NT2/D1 (cell line): ENCODE measurements around the gene QDPR.

Source experiments
- SUZ12 ChIP-seq: IDR thresholded peaks from 2 replicates; pipeline ENCODE4 v1.6.1; 2011; ENCODE audit not compliant: insufficient read length, insufficient read depth; ENCODE audit errors: extremely low read depth
- YY1 ChIP-seq: IDR thresholded peaks from 2 replicates; pipeline ENCODE4 v1.6.1; 2011; ENCODE audit not compliant: insufficient read length, insufficient read depth

GRCh38 chr4:17517664-17518063, 5.8 kb upstream of the QDPR start:
- TF ChIP-seq YY1 (no peak), SUZ12 (no peak)
